NOMO-1 treated with dmso at 0.1 percent for 144 hours (cell line): ENCODE measurements around the gene SLC22A14.
A peak's percentile ranks its signal among the peaks of the same experiment; 100 is the strongest.
"Not testable (repeated sequence)": the region's sequence is repeated elsewhere in the genome, so short reads cannot be mapped to it uniquely, and the experiment has no call there.

Experiments used
- DNase-seq: peaks from one replicate; lab custom pipeline; 2025; ENCODE audit not compliant: unreplicated experiment; lab: John Stamatoyannopoulos, UW

SLC22A14 gene

GRCh38 chr3:38312356-38312755 is 30.3 kb downstream of the SLC22A14 start:
- DNase-seq = no peak

GRCh38 chr3:38313263-38313662 is 31.2 kb downstream of the SLC22A14 start:
- no peak for DNase-seq

DNA sequence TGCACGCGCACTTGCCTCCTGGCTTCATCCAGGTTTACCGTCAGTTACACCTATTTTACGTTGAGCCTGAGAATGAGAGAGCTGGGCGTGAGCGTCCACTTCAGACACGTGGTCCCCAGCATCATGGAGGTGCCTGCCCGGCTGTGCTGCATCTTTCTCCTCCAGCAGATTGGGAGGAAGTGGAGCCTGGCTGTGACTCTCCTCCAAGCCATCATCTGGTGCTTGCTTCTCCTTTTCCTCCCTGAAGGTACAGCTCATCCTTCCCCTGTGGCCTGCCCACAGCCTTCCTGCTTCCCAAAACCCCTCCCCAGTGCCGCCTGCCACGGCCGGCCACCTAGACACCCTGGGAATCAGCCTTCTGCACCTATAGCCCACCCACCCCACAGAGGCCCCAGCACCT is 31.6 kb downstream of the SLC22A14 start:
- DNase-seq = no peak

DNA sequence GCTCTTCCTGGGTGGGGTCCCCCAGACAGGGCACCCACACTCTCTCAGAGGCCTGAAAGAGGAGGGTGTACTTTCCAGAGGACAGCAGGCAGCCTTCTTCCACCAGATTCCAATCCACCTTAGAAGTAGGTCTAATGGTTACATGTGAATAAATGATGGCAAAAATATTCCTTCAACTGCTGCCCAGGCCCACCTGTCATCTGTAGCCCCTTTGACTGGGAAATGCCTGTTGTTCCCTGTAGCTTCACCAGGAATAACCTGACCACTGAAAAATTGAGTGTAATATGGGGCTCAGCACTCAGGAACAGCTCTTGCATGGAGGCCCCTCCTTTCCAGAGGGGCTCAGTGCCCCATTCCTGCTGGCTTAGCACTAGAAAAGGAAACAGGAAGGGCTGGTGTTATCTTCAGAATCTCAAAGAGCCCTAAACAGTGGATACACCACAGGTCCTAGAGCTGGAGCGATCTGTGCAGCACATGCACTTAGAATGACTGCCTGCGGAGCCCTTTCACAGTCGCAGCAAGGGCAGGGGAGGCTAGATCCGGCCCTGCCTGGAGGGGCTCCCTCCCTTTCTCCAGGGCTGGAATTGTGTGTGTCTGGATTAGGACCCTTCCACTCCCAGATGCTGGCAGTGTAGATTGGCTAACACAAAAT is 32.1 kb downstream of the SLC22A14 start:
- DNase-seq = no peak

DNA sequence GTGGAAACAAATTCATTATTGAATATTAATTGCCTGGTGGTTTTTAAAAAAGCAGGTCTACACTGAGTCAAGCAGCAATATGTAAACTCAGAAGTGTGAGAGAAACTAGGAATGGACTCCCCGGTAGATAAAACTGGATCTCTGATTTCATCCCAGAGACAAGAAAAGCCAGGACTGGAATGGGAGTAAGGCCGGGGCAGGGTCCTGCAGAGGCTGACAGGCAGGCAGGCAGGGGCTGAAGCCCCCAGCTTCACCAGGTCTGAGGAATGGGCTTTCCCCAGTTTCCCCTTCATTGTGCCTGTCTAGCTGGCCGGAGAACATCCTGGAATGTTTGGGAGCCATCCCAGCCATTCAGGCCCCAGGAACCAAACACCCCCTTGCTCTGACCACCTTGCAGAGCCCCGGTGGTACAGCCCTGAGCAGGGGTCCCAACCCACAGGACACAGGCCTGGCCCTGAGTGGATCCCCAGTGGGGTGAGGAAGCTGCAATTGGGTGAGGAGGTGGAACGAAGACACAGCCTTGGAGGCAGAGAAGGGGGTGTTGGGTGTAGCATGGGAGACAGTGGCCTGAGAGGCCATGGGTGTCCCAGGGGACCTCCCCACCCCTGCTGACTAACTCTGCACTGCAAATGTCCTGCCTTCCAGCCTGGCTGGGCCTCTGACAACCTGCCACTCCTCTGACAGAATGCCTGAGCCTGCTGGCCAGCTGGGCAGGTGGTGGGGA is 32.8 kb downstream of the SLC22A14 start:
- DNase-seq = no peak

- no peak for DNase-seq
Observed at GRCh38 chr3:38315488-38316230, 33.6 kb downstream of the SLC22A14 start.

GRCh38 chr3:38316356-38317191 is 34.5 kb downstream of the SLC22A14 start:
- no peak for DNase-seq

DNA sequence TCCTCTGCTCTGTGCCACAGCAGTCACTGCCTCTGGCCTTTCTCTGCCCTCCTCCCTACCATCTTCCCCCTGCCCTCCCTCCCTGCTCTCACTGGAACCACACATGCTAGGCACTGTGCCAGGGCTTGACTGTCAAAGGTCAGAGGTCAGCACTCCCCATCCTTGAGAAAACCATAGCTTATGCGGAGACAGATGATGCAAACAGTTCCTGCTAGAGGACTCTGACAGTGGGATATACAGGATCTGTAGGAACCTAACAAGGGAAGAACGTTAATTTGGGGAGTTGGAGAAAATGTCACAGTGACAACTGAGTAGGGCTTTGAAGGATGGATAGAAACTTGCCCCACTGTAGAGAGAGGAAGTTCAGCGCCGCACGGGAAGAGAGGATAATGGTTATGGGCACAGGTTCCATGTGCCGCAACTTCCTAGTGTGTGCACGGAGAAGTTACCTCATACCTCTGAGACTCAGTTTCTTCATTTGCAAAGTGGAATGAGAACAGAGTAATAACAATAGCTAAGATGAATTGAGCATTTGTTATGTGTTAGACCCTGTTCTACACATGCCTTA is 35.2 kb downstream of the SLC22A14 start:
- no peak for DNase-seq

GRCh38 chr3:38318766-38319671 is 36.9 kb downstream of the SLC22A14 start:
- DNase-seq = no peak

DNA sequence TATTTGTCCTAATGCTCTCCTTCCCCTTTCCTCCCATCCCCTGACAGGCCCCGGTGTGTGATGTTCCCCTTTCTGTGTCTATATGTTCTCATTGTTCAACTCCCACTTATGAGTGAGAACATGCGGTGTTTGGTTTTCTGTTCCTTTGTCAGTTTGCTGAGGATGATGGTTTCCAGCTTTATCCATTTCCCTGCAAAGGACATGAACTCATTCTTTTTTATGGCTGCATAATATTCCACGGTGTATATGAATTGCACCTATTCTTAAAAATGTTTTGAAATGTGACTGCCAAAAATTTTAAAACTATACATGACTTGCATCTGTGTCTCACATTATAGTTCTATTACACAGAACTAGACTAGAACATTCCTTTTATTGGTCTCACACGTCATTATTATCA is 38.5 kb downstream of the SLC22A14 start:
- DNase-seq = not testable (repeated sequence)

GRCh38 chr3:38323060-38323459 is 41.0 kb downstream of the SLC22A14 start:
- DNase-seq = no peak

- no peak for DNase-seq
Observed at GRCh38 chr3:38325256-38325655, 43.2 kb downstream of the SLC22A14 start.

GRCh38 chr3:38327335-38328009 is 45.4 kb downstream of the SLC22A14 start:
- DNase-seq = no peak

GRCh38 chr3:38331257-38332022 is 49.3 kb downstream of the SLC22A14 start:
- no peak for DNase-seq

GRCh38 chr3:38332201-38332600 is 50.1 kb downstream of the SLC22A14 start:
- peak; percentile 37 for DNase-seq

DNA sequence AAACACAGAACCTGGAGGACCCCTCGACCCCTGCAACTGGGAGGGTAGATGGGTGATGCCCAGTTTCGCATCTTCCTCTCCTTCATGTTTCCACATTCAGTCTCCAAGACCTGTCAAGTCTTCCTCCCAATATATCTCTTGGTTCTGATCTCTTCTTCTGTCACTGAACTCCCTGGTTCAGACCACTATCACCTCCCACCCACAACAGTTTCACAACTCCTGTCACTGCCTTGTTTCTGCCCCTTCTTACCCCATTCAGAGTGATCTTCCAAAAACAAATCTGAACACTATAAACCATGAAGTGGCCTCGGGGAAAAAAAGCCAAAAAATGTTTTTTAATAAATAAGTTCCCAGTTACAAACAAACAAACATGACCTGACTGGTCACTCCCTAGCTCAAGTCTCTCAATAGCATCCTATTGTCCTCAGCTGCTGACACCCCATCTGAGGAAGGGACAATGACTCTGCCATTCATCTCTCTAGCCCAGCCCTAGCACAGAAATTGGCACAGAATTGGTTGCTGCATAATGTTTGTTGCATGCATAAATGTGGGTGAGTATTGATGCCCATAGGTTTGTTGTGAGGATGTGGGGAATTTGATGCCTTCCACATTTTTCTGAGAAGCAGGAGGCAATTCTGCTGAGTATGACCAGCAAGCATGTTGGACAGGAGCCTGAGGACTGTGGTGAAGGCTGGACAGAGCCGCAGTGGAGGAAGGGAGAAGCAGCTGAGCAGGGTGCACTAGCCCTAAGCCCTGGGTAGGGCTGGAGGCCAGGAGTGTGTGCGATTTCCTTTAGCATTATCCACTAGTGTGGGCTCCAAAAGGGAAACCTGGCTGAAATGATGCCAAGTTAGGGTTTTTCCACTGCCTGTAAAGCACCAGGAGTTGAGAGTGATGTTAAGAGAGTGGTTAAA is 52.3 kb downstream of the SLC22A14 start:
- no peak for DNase-seq

- DNase-seq = no peak
Observed at GRCh38 chr3:38335263-38335662, 53.2 kb downstream of the SLC22A14 start.
